ENCODE results near the gene CDK5RAP3. TPM values are rescaled to one million over a fixed set of nuclear protein-coding genes. Genes with fewer than 3 reads are reported as not detected.
"Not testable (repeated sequence)": the region's sequence is repeated elsewhere in the genome, so short reads cannot be mapped to it uniquely, and the experiment has no call there.

CDK5RAP3 gene
- polyA plus RNA-seq, 4 donors: 169 to 721 (median 374) TPM

DNA sequence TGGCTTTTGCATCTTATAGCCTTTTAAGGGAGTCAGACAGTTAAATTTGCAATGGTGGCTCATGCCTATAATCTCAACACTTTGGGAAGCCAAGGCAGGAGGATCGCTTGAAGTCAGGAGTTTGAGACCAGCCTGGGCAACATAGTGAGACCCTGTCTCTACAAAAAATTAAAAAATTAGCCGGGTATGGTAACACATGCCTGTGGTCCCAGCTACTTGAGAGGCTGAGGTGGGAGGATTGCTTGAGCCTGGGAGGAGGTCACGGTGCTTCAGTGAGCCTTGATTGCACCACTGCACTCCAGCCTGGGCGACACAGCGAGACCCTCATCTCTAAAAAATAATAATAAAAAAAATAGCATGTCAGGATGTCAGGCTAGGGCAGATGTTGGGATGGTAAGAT lies 30.7 kb downstream of the CDK5RAP3 start:
- H3K36me3 ChIP-seq (ENCODE audit: control insufficient read depth in 3 of 3, insufficient read depth in 2 of 3, low read depth in 1 of 3, low read length in 3 of 3); FAIRE-seq; H3K27me3 ChIP-seq (ENCODE audit: control insufficient read depth in 3 of 3, insufficient read depth in 3 of 3, low read length in 3 of 3); H3K27ac ChIP-seq (ENCODE audit: low read depth in 1 of 3, low read length in 2 of 3); DNase-seq; H3K9me3 ChIP-seq (ENCODE audit: control insufficient read depth in 2 of 2, insufficient read depth in 1 of 2, low read depth in 1 of 2, low read length in 1 of 2); H3K4me3 ChIP-seq (ENCODE audit: low read depth in 1 of 3, low read length in 3 of 3): not testable (repeated sequence)
- peaks cover 0 to 10% (median 0%) of the 10 kb centered on the region in 3 donors for H3K4me1 ChIP-seq (ENCODE audit: control insufficient read depth in 3 of 3, insufficient read depth in 2 of 3, low read depth in 1 of 3, low read length in 2 of 3)
- 93 to 97% (median 95%) methylated on average over 5 of the region's 5 CpGs for WGBS, 3 donors

- FAIRE-seq: no peak
Measured at GRCh38 chr17:48002266-48002915, 31.5 kb downstream of the CDK5RAP3 start.

GRCh38 chr17:48002916-48003416 lies 32.1 kb downstream of the CDK5RAP3 start:
- Histone ChIP-seq H3K9me3 (ENCODE audit: control insufficient read depth in 2 of 2, insufficient read depth in 1 of 2, low read depth in 1 of 2, low read length in 1 of 2) (no peaks in the 10 kb centered on the region), H3K27me3 (ENCODE audit: control insufficient read depth in 3 of 3, insufficient read depth in 3 of 3, low read length in 3 of 3) (peaks cover 0 to 6% (median 0%) of the 10 kb centered on the region in 3 donors), H3K36me3 (ENCODE audit: control insufficient read depth in 3 of 3, insufficient read depth in 2 of 3, low read depth in 1 of 3, low read length in 3 of 3) (no peaks in the 10 kb centered on the region), H3K4me3 (ENCODE audit: low read depth in 1 of 3, low read length in 3 of 3) (no peak overlapping the region), H3K4me1 (ENCODE audit: control insufficient read depth in 3 of 3, insufficient read depth in 2 of 3, low read depth in 1 of 3, low read length in 2 of 3) (peaks cover 0 to 10% (median 0%) of the 10 kb centered on the region in 3 donors), H3K27ac (ENCODE audit: low read depth in 1 of 3, low read length in 2 of 3) (peak overlapping the region in 2 of 3 donors; percentile 50 to 63)
- WGBS, 3 donors: 69 to 79% (median 72%) methylated on average over 7 of the region's 7 CpGs
- no peak for FAIRE-seq
- no peak for DNase-seq

More at GRCh38 chr17:48002266-48002915, 31.5 kb downstream of the CDK5RAP3 start:
- Histone ChIP-seq H3K36me3 (ENCODE audit: control insufficient read depth in 3 of 3, insufficient read depth in 2 of 3, low read depth in 1 of 3, low read length in 3 of 3) (no peaks in the 10 kb centered on the region), H3K4me3 (ENCODE audit: low read depth in 1 of 3, low read length in 3 of 3) (no peak overlapping the region), H3K27ac (ENCODE audit: low read depth in 1 of 3, low read length in 2 of 3) (peak overlapping the region in 2 of 3 donors; percentile 43 to 50), H3K4me1 (ENCODE audit: control insufficient read depth in 3 of 3, insufficient read depth in 2 of 3, low read depth in 1 of 3, low read length in 2 of 3) (peaks cover 0 to 10% (median 0%) of the 10 kb centered on the region in 3 donors), H3K27me3 (ENCODE audit: control insufficient read depth in 3 of 3, insufficient read depth in 3 of 3, low read length in 3 of 3) (peaks cover 0 to 6% (median 0%) of the 10 kb centered on the region in 3 donors), H3K9me3 (ENCODE audit: control insufficient read depth in 2 of 2, insufficient read depth in 1 of 2, low read depth in 1 of 2, low read length in 1 of 2) (no peaks in the 10 kb centered on the region)
- DNase-seq: no peak
- WGBS, 3 donors: 37 to 58% (median 56%) methylated on average over 4 of the region's 4 CpGs

- no peak for FAIRE-seq
- peaks cover 0 to 6% (median 0%) of the 10 kb centered on the region in 3 donors for H3K27me3 ChIP-seq (ENCODE audit: control insufficient read depth in 3 of 3, insufficient read depth in 3 of 3, low read length in 3 of 3)
- H3K27ac ChIP-seq (ENCODE audit: low read depth in 1 of 3, low read length in 2 of 3): peak overlapping the region in 2 of 3 donors; percentile 50 to 63
- H3K4me1 ChIP-seq (ENCODE audit: control insufficient read depth in 3 of 3, insufficient read depth in 2 of 3, low read depth in 1 of 3, low read length in 2 of 3): peaks cover 0 to 10% (median 0%) of the 10 kb centered on the region in 3 donors
- WGBS, 3 donors: 74 to 92% (median 86%) methylated on average over 12 to 17 of the region's 17 CpGs
- no peak for DNase-seq
- no peaks in the 10 kb centered on the region for H3K9me3 ChIP-seq (ENCODE audit: control insufficient read depth in 2 of 2, insufficient read depth in 1 of 2, low read depth in 1 of 2, low read length in 1 of 2)
- no peaks in the 10 kb centered on the region for H3K36me3 ChIP-seq (ENCODE audit: control insufficient read depth in 3 of 3, insufficient read depth in 2 of 3, low read depth in 1 of 3, low read length in 3 of 3)
- H3K4me3 ChIP-seq (ENCODE audit: low read depth in 1 of 3, low read length in 3 of 3): no peak overlapping the region
Measured at GRCh38 chr17:48003417-48004151, 32.7 kb downstream of the CDK5RAP3 start.

- H3K4me1 ChIP-seq (ENCODE audit: control insufficient read depth in 3 of 3, insufficient read depth in 2 of 3, low read depth in 1 of 3, low read length in 2 of 3): peaks cover 0 to 10% (median 0%) of the 10 kb centered on the region in 3 donors
- 53 to 60% (median 53%) methylated on average over 3 of the region's 3 CpGs for WGBS, 3 donors
- H3K36me3 ChIP-seq (ENCODE audit: control insufficient read depth in 3 of 3, insufficient read depth in 2 of 3, low read depth in 1 of 3, low read length in 3 of 3): no peaks in the 10 kb centered on the region
- H3K27ac ChIP-seq (ENCODE audit: low read depth in 1 of 3, low read length in 2 of 3): no peak overlapping the region
- H3K9me3 ChIP-seq (ENCODE audit: control insufficient read depth in 2 of 2, insufficient read depth in 1 of 2, low read depth in 1 of 2, low read length in 1 of 2): no peaks in the 10 kb centered on the region
- H3K4me3 ChIP-seq (ENCODE audit: low read depth in 1 of 3, low read length in 3 of 3): no peak overlapping the region
- no peak for DNase-seq
- FAIRE-seq: no peak
- H3K27me3 ChIP-seq (ENCODE audit: control insufficient read depth in 3 of 3, insufficient read depth in 3 of 3, low read length in 3 of 3): peaks cover 0 to 6% (median 2%) of the 10 kb centered on the region in 3 donors
Measured at GRCh38 chr17:48004983-48005382, 34.1 kb downstream of the CDK5RAP3 start.

DNA sequence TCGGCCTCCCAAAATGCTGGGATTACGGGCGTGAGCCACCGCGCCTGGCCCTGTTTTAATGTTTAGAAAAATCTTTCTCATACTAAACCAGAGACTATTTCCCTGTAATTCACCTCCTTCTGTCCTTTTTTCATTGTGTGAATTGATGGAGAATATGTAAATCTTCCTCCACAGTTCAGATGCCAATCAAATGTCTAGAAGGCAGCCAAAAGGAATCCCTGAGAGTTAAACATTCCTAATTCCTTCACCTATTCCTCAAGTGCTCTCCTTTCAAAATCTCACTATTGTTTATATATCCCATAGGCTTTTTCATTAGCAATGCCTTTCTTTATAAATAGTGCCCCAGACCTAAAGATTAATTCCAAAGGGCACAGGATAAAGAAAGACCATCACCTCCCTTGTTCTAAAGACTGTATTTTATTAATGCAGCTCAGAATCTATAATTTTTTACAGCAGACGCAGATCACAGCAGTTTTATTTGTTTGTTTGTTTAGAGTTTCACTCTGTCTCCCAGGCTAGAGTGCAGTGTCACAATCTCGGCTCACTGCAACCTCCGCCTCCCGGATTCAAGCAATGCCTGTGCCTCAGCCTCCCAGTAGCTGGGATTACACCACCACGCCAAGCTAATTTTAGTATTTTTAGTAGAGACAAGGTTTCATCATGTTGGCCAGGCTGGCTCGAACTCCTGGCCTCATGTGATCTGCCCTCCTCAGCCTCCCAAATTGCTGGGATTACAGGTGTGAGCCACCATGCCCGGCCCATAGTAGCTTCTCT lies 36.2 kb downstream of the CDK5RAP3 start:
- no peak for FAIRE-seq
- H3K27me3 ChIP-seq (ENCODE audit: control insufficient read depth in 3 of 3, insufficient read depth in 3 of 3, low read length in 3 of 3): peaks cover 0 to 18% (median 2%) of the 10 kb centered on the region in 3 donors
- WGBS, 3 donors: 77 to 85% (median 78%) methylated on average over 12 of the region's 12 CpGs
- H3K4me1 ChIP-seq (ENCODE audit: control insufficient read depth in 3 of 3, insufficient read depth in 2 of 3, low read depth in 1 of 3, low read length in 2 of 3): peaks cover 0 to 17% (median 0%) of the 10 kb centered on the region in 3 donors
- no peaks in the 10 kb centered on the region for H3K9me3 ChIP-seq (ENCODE audit: control insufficient read depth in 2 of 2, insufficient read depth in 1 of 2, low read depth in 1 of 2, low read length in 1 of 2)
- no peak overlapping the region for H3K27ac ChIP-seq (ENCODE audit: low read depth in 1 of 3, low read length in 2 of 3)
- no peak overlapping the region for H3K4me3 ChIP-seq (ENCODE audit: low read depth in 1 of 3, low read length in 3 of 3)
- no peaks in the 10 kb centered on the region for H3K36me3 ChIP-seq (ENCODE audit: control insufficient read depth in 3 of 3, insufficient read depth in 2 of 3, low read depth in 1 of 3, low read length in 3 of 3)
- DNase-seq: no peak

DNA sequence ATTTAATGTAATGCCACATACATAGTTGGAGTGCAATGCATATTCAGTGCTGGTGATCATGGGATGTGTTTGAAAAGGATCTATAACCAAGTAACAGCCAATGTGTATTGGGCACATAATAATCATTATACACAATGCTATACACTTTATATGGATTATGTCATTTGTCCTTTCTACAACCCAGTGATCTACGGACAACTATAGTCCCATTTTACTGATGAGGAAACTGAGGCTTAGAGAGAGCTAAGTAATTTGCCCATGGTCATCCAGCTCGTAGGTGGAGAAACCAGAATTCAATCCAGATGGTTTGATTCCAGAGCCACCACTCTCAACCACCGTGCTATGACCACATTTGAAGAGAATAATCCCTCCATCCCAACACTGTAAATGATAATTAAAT lies 39.3 kb downstream of the CDK5RAP3 start:
- Histone ChIP-seq H3K27me3 (ENCODE audit: control insufficient read depth in 3 of 3, insufficient read depth in 3 of 3, low read length in 3 of 3) (peaks cover 0 to 38% (median 14%) of the 10 kb centered on the region in 3 donors), H3K9me3 (ENCODE audit: control insufficient read depth in 2 of 2, insufficient read depth in 1 of 2, low read depth in 1 of 2, low read length in 1 of 2) (no peaks in the 10 kb centered on the region), H3K36me3 (ENCODE audit: control insufficient read depth in 3 of 3, insufficient read depth in 2 of 3, low read depth in 1 of 3, low read length in 3 of 3) (no peaks in the 10 kb centered on the region), H3K4me1 (ENCODE audit: control insufficient read depth in 3 of 3, insufficient read depth in 2 of 3, low read depth in 1 of 3, low read length in 2 of 3) (peaks cover 0 to 9% (median 0%) of the 10 kb centered on the region in 3 donors), H3K27ac (ENCODE audit: low read depth in 1 of 3, low read length in 2 of 3) (no peak overlapping the region), H3K4me3 (ENCODE audit: low read depth in 1 of 3, low read length in 3 of 3) (no peak overlapping the region)
- DNase-seq: no peak
- WGBS, 3 donors: 74 to 89% (median 79%) methylated on average over 3 of the region's 3 CpGs
- no peak for FAIRE-seq
